ENCODE measurements around the gene CHN2.

DNA sequence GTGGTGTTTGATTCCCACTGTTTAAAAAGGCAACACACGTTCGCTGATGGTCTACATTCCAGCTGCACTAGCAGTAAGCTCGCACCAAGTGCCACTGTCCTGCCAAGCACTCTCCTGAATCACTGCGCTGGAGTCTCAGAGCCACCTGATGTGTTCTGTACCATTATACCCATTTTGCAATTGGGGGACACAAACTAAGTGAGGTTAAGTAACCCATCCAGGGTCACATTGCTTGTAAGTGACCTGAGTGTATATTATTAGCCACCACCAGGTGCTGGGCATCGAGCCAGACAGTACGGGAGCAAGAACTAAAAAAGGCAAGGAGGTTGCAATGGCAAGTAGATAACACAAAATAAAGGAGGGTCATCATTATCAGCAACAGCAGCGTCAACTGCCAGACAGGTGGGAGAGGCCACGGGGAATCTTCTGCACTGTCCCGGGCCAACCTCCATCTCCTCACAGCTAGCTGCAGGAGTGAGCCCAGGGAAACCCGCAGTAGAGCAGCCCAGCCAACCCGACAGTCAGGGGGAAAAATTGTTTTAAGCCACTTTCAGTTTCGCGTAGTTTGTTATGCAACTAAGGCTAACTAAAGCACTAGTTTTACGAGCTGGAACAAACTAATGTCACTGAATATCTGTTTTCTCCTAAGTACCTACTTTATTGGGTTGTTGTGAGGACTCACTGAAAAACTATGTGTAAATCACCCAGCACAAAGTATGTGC lies 47.5 kb upstream of the CHN2 start:
- TF ChIP-seq REST (IDR thresholded peaks at IDR 0.05; ENCODE audit: insufficient read depth in 1 of 2, low read depth in 2 of 2, low read length in 1 of 2) (no peak), CTCF (IDR thresholded peaks at IDR 0.05) (no peak)

Measured in Panc1 (cell line).